IMR-90 (cell line): ENCODE data around the gene EPC1.
"Not testable (repeated sequence)": the region's sequence is repeated elsewhere in the genome, so short reads cannot be mapped to it uniquely, and the experiment has no call there.

Source experiments
- BHLHE40 ChIP-seq: fragments of 150-350 bp; IDR thresholded peaks from 2 replicates; pipeline ENCODE4 v1.6.1; 2016; ENCODE audit warnings: mild to moderate bottlenecking, low read depth, low read length
- CEBPB ChIP-seq: IDR thresholded peaks from 2 replicates; pipeline ENCODE4 v1.6.1; 2012; ENCODE audit warnings: low read depth, low read length, improper control_type of control experiment
- CHD1 ChIP-seq: IDR thresholded peaks from 2 replicates; pipeline ENCODE4 v1.6.1; 2012; ENCODE audit warnings: low read depth, low read length, improper control_type of control experiment
- FOS ChIP-seq: fragments of 150-350 bp; IDR thresholded peaks from 2 replicates; pipeline ENCODE4 v1.6.1; 2016; ENCODE audit warnings: low read depth, low read length
- MAFK ChIP-seq: IDR thresholded peaks from 2 replicates; pipeline ENCODE4 v1.6.1; 2012; ENCODE audit warnings: low read depth, low read length, improper control_type of control experiment
- MAZ ChIP-seq: IDR thresholded peaks from 2 replicates; pipeline ENCODE4 v1.6.1; 2012; ENCODE audit warnings: low read depth, mild to moderate bottlenecking, low read length, improper control_type of control experiment, moderate library complexity, borderline replicate concordance
- MXI1 ChIP-seq: IDR thresholded peaks from 2 replicates; pipeline ENCODE4 v1.6.1; 2012; ENCODE audit warnings: low read depth, mild to moderate bottlenecking, low read length, moderate library complexity, borderline replicate concordance
- POLR2A ChIP-seq: IDR thresholded peaks from 2 replicates; pipeline ENCODE4 v1.6.1; 2012; ENCODE audit warnings: mild to moderate bottlenecking, low read depth, low read length
- RAD21 ChIP-seq: IDR thresholded peaks from 2 replicates; pipeline ENCODE4 v1.6.1; 2012; ENCODE audit warnings: low read length, improper control_type of control experiment
- RCOR1 ChIP-seq: IDR thresholded peaks from 2 replicates; pipeline ENCODE4 v1.6.1; 2012; ENCODE audit warnings: mild to moderate bottlenecking, low read length, improper control_type of control experiment; ENCODE audit not compliant: insufficient replicate concordance
- RFX5 ChIP-seq: IDR thresholded peaks from 2 replicates; pipeline ENCODE4 v1.8.0; 2012; ENCODE audit warnings: low read depth, mild to moderate bottlenecking, low read length, moderate library complexity
- TF ChIP-seq, protein P1 (sequence below): conservative IDR thresholded peaks from 2 replicates; pipeline ENCODE4 v1.5.1; 2012; ENCODE audit warnings: mild to moderate bottlenecking, low read depth, low read length, improper control_type of control experiment
- TF ChIP-seq, protein P2 (sequence below): fragments of 150-350 bp; IDR thresholded peaks from 2 replicates; pipeline ENCODE4 v1.6.1; 2016; ENCODE audit warnings: low read depth, mild to moderate bottlenecking, low read length, moderate library complexity, borderline replicate concordance

DNA sequence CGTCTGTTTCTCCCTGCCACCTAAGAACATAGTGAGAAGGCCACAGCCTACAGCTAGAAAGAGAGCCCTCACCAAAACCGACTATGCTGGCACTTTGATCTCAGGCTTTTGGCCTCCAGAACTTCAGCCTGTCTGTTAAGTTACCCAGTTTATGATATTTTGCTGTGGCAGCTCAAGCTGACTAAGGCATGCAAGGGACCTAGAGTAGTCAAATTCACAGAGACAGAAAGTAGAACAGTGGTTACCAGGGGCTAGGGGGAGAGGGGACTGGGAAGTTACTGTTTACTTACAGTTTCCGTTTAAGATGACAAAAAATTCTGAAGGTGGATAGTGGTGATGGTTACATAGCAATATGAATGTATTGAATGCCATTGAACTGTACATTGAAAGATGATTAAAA is 96.5 kb downstream of the EPC1 start:
- TF ChIP-seq, protein P1, sequence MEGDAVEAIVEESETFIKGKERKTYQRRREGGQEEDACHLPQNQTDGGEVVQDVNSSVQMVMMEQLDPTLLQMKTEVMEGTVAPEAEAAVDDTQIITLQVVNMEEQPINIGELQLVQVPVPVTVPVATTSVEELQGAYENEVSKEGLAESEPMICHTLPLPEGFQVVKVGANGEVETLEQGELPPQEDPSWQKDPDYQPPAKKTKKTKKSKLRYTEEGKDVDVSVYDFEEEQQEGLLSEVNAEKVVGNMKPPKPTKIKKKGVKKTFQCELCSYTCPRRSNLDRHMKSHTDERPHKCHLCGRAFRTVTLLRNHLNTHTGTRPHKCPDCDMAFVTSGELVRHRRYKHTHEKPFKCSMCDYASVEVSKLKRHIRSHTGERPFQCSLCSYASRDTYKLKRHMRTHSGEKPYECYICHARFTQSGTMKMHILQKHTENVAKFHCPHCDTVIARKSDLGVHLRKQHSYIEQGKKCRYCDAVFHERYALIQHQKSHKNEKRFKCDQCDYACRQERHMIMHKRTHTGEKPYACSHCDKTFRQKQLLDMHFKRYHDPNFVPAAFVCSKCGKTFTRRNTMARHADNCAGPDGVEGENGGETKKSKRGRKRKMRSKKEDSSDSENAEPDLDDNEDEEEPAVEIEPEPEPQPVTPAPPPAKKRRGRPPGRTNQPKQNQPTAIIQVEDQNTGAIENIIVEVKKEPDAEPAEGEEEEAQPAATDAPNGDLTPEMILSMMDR, result not testable (repeated sequence)
- not testable (repeated sequence) for TF ChIP-seq POLR2A, MXI1, CHD1, BHLHE40, RCOR1, RAD21, CEBPB, FOS, MAFK, RFX5, MAZ
- TF ChIP-seq, protein P2, sequence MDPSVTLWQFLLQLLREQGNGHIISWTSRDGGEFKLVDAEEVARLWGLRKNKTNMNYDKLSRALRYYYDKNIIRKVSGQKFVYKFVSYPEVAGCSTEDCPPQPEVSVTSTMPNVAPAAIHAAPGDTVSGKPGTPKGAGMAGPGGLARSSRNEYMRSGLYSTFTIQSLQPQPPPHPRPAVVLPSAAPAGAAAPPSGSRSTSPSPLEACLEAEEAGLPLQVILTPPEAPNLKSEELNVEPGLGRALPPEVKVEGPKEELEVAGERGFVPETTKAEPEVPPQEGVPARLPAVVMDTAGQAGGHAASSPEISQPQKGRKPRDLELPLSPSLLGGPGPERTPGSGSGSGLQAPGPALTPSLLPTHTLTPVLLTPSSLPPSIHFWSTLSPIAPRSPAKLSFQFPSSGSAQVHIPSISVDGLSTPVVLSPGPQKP, result not testable (repeated sequence)
